WTC11 (cell line): Measurements from ENCODE around the gene PTPRN. TPM values are rescaled to one million over a fixed set of nuclear protein-coding genes. Genes with fewer than 3 reads are reported as not detected.

Source experiments
- ATAC-seq: fragments of 200-7000 bp; cut with Tn5 transposase; 2 replicates; pipeline ENCODE4 v1.10.0; 2021; ENCODE audit warnings: mild to moderate bottlenecking, moderate library complexity
- CTCF ChIA-PET: fragments of 300-600 bp; sonication (Branson Sonifier 250); formaldehyde crosslinking; loops from one replicate; lab custom pipeline; 2021; ENCODE audit warnings: antibody characterized with exemption; lab: Charles Lee
- POLR2A ChIA-PET: fragments of 350-600 bp; sonication (Branson Sonifier 250); formaldehyde crosslinking; loops from one replicate; lab custom pipeline; 2021; ENCODE audit warnings: antibody characterized with exemption; lab: Charles Lee
- DNase-seq: peaks from one replicate; pipeline ENCODE4 v3.0.0; 2021; ENCODE audit warnings: low spot score
- H3K27ac Mint-ChIP-seq: 2 replicates; pipeline ENCODE4 v1.8.0; 2021; ENCODE audit warnings: mixed read lengths
- H3K27me3 Mint-ChIP-seq: 2 replicates; pipeline ENCODE4 v1.8.0; 2021; ENCODE audit warnings: low read depth, mild to moderate bottlenecking, moderate library complexity, mixed read lengths
- H3K36me3 Mint-ChIP-seq: 2 replicates; pipeline ENCODE4 v1.8.0; 2021; ENCODE audit warnings: mixed read lengths
- H3K4me1 Mint-ChIP-seq: 2 replicates; pipeline ENCODE4 v1.8.0; 2022; ENCODE audit warnings: mixed read lengths
- H3K4me3 Mint-ChIP-seq: 2 replicates; pipeline ENCODE4 v1.8.0; 2021; ENCODE audit warnings: mild to moderate bottlenecking, moderate library complexity, mixed read lengths
- H3K9me3 Mint-ChIP-seq: 2 replicates; pipeline ENCODE4 v1.8.0; 2021; ENCODE audit warnings: mixed read lengths
- AFF4 ChIP-seq: sonication (generic); formaldehyde crosslinking; IDR thresholded peaks from 2 replicates; pipeline ENCODE4 v1.8.1; 2023; ENCODE audit warnings: mild to moderate bottlenecking, missing genetic modification reagents, borderline replicate concordance
- ARID4B ChIP-seq: sonication (generic); formaldehyde crosslinking; IDR thresholded peaks from 2 replicates; pipeline ENCODE4 v1.8.0; 2023; ENCODE audit warnings: missing genetic modification reagents, mild to moderate bottlenecking, borderline replicate concordance
- ATF2 ChIP-seq: sonication (generic); formaldehyde crosslinking; IDR thresholded peaks from 2 replicates; pipeline ENCODE4 v1.8.1; 2022; ENCODE audit warnings: low read depth, missing genetic modification reagents, borderline replicate concordance
- CBFB ChIP-seq: sonication (generic); formaldehyde crosslinking; IDR thresholded peaks from 2 replicates; pipeline ENCODE4 v1.8.1; 2022; ENCODE audit warnings: mild to moderate bottlenecking, low read depth, missing genetic modification reagents
- CTCF ChIP-seq: fragments of 200-600 bp; IDR thresholded peaks from 2 replicates; pipeline ENCODE4 v1.8.0; 2022; ENCODE audit warnings: antibody characterized with exemption
- FOXJ3 ChIP-seq: sonication (generic); formaldehyde crosslinking; IDR thresholded peaks from 2 replicates; pipeline ENCODE4 v1.9.0; 2021; ENCODE audit warnings: missing genetic modification reagents, mild to moderate bottlenecking, borderline replicate concordance
- IRF2 ChIP-seq: sonication (generic); formaldehyde crosslinking; IDR thresholded peaks from 2 replicates; pipeline ENCODE4 v1.8.0; 2022; ENCODE audit warnings: low read depth, missing genetic modification reagents, borderline replicate concordance
- MAX ChIP-seq: sonication (generic); formaldehyde crosslinking; IDR thresholded peaks from 2 replicates; pipeline ENCODE4 v1.8.0; 2022; ENCODE audit warnings: mild to moderate bottlenecking, missing genetic modification reagents
- MYBL2 ChIP-seq: sonication (generic); formaldehyde crosslinking; IDR thresholded peaks from 2 replicates; pipeline ENCODE4 v1.8.1; 2023; ENCODE audit warnings: mild to moderate bottlenecking, moderate library complexity, missing genetic modification reagents
- NFE2L1 ChIP-seq: sonication (generic); formaldehyde crosslinking; IDR thresholded peaks from 2 replicates; pipeline ENCODE4 v1.8.1; 2023; ENCODE audit warnings: missing genetic modification reagents
- PRRX2 ChIP-seq: fragments of 250-450 bp; sonication (Bioruptor Pico); IDR thresholded peaks from 2 replicates; pipeline ENCODE4 v1.8.0; 2021; ENCODE audit warnings: mild to moderate bottlenecking
- SMAD3 ChIP-seq: sonication (generic); formaldehyde crosslinking; IDR thresholded peaks from 2 replicates; pipeline ENCODE4 v1.8.0; 2022; ENCODE audit warnings: missing genetic modification reagents, mild to moderate bottlenecking, borderline replicate concordance
- TEAD1 ChIP-seq: sonication (generic); formaldehyde crosslinking; IDR thresholded peaks from 2 replicates; pipeline ENCODE4 v1.8.0; 2022; ENCODE audit warnings: mild to moderate bottlenecking, missing genetic modification reagents
- ZSCAN18 ChIP-seq: fragments of 250-450 bp; sonication (Bioruptor Pico); IDR thresholded peaks from 2 replicates; pipeline ENCODE4 v2.1.2; 2022; ENCODE audit warnings: mild to moderate bottlenecking, moderate library complexity
- total RNA-seq: library from RNA; stranded (reverse); gene quantifications from 3 replicates; pipeline ENCODE4 v1.2.3, GENCODE V29; 2021

The PTPRN gene
- total RNA-seq, 1 experiment from 2014 or later: 3.8 TPM

GRCh38 chr2:219277703-219278654, 31.2 kb downstream of the PTPRN start:
- POLR2A ChIA-PET: interaction anchor here (0.6 to 3.0 kb wide), 11 partner anchors 17 to 379 kb away, joined by 3 to 21 read pairs (median 4); partner anchors contain the start of genes ABCB6, ANKZF1, ATG9A and GLB1L
- H3K27ac Mint-ChIP-seq: peak overlapping the region; percentile 96
- TF ChIP-seq AFF4 (CRISPR knock-in tag): no peak
- 0 out of 2 replicates have a peak, but pooled peaks have one; percentile 24 for TF ChIP-seq MAX (CRISPR knock-in tag)
- TF ChIP-seq ATF2: no peak
- peak; percentile 99 for TF ChIP-seq CTCF
- TF ChIP-seq IRF2: no peak
- TF ChIP-seq NFE2L1 (CRISPR knock-in tag): no peak
- no peak for TF ChIP-seq CBFB
- no peak for TF ChIP-seq MYBL2
- TF ChIP-seq ARID4B (CRISPR knock-in tag): no peak
- no peak for TF ChIP-seq FOXJ3
- no peak for TF ChIP-seq PRRX2 (CRISPR knock-in tag)
- no peak for TF ChIP-seq SMAD3
- TF ChIP-seq TEAD1 (CRISPR knock-in tag): no peak
- no peak for TF ChIP-seq ZSCAN18 (CRISPR knock-in tag)
- ATAC-seq (peak; percentile 72), DNase-seq (peak; percentile 87)
- H3K4me1 Mint-ChIP-seq: peaks cover 32% of the 10 kb centered on the region
- peak overlapping the region; percentile 70 for H3K4me3 Mint-ChIP-seq
- H3K36me3 Mint-ChIP-seq: peaks cover 3% of the 10 kb centered on the region; the same call in 1 of the 2 replicates
- CTCF ChIA-PET: interaction anchor here (0.6 to 6.5 kb wide), 37 partner anchors 8 to 298 kb away, joined by 3 to 158 read pairs (median 4); partner anchors contain the start of genes ABCB6, ANKZF1, ATG9A and DNPEP
- H3K9me3 Mint-ChIP-seq: no peaks in the 10 kb centered on the region
- peaks cover 9% of the 10 kb centered on the region for H3K27me3 Mint-ChIP-seq
